Measurements from ENCODE around the gene TRIOBP.
"Not testable (repeated sequence)": the region's sequence is repeated elsewhere in the genome, so short reads cannot be mapped to it uniquely, and the experiment has no call there.

Gene TRIOBP

DNA sequence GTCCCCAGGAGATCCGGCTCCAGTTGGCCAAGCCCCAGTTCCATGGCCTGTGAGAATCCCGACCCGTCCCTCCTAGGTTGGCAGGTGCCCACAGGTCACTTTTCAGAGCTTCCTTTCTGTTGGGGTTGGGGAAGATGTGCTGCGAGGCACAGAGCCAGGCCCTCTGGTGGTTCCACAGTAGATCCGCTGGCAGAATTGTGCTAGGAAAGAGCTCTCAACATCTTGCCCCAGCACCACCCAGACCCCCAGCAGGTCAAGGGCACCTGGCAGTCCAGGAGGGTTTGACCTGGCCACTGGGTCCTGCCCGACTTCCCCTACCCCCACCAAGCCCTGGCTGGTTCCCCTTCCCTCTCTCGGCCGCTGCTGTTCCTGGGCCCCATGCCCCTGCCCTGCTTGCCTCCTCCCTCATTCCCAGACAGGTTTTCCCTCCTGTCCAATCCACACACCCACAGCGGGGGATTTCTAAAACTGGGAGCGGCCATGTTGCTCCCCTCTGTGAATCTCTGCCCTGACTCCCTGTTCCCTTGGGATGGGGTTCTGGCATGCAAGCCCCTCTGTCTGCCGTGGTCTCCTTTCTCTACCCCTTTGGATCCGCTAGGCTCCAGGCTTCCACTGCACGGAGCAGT is 84.7 kb downstream of the TRIOBP start:
- TF ChIP-seq POLR2AphosphoS5 (IDR thresholded peaks at IDR 0.05; ENCODE audit: low read depth, low read length) = no peak
- no peak for TF ChIP-seq POU2F2 (IDR thresholded peaks at IDR 0.05; ENCODE audit: low read depth, low read length)
- TF ChIP-seq PAX5 (IDR thresholded peaks at IDR 0.05; ENCODE audit: insufficient read depth, low read length, severe bottlenecking) = no peak
- FAIRE-seq = no peak
- DNase-seq (ENCODE audit: insufficient read length, low spot score) = no peak

- no peak for TF ChIP-seq POLR2AphosphoS5 (IDR thresholded peaks at IDR 0.05; ENCODE audit: low read depth, low read length)
- TF ChIP-seq TAF1 (IDR thresholded peaks at IDR 0.05; ENCODE audit: low read depth, low read length) = no peak
- no peak for TF ChIP-seq PAX5 (IDR thresholded peaks at IDR 0.05; ENCODE audit: insufficient read depth, low read length, severe bottlenecking)
- TF ChIP-seq SPI1 (IDR thresholded peaks at IDR 0.05; ENCODE audit: low read depth, low read length) = no peak
- TF ChIP-seq POLR2A (IDR thresholded peaks at IDR 0.05; ENCODE audit: low read depth, low read length) = no peak
- TF ChIP-seq POU2F2 (IDR thresholded peaks at IDR 0.05; ENCODE audit: low read depth, low read length) = no peak
- DNase-seq (ENCODE audit: insufficient read length, low spot score) (no peak), FAIRE-seq (no peak)
Observed at GRCh38 chr22:37782340-37783168, 85.7 kb downstream of the TRIOBP start.

DNA sequence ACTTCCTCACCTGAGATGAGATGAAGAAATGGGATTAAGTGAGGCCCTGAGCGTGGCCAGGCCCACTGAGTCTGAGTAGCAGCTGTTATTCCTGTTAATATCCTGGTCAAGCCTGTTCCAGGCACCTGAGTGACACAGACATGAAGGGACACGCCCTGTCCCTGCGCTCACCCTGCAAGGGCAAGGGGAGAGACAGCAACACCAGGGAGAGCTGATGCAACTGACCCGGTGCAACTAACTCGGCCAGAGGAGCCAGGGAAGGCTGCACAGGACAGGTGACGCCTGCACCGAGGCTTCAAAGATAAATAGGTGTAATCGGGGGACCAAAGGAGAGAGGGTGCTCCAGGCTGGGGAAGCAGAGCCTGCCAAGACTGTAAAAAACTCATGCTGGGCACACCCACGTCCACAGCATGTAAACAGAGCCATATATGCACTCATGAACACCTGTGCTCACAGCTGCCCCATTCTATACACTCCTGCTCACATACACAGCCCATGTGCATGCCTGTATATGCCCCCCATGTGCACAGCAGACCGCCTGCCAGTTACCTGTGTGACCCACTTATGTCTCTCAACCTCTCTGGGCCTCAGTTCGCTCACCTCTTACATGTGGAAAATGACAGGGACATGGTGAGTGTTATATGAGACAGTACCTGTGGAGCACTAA is 88.1 kb downstream of the TRIOBP start:
- TF ChIP-seq SPI1 (IDR thresholded peaks at IDR 0.05; ENCODE audit: low read depth, low read length) (no peak), PAX5 (IDR thresholded peaks at IDR 0.05; ENCODE audit: insufficient read depth, low read length, severe bottlenecking) (no peak), POU2F2 (IDR thresholded peaks at IDR 0.05; ENCODE audit: low read depth, low read length) (no peak), TAF1 (IDR thresholded peaks at IDR 0.05; ENCODE audit: low read depth, low read length) (no peak), POLR2A (IDR thresholded peaks at IDR 0.05; ENCODE audit: low read depth, low read length) (no peak), POLR2AphosphoS5 (IDR thresholded peaks at IDR 0.05; ENCODE audit: low read depth, low read length) (no peak)
- no peak for FAIRE-seq
- no peak for DNase-seq (ENCODE audit: insufficient read length, low spot score)

DNA sequence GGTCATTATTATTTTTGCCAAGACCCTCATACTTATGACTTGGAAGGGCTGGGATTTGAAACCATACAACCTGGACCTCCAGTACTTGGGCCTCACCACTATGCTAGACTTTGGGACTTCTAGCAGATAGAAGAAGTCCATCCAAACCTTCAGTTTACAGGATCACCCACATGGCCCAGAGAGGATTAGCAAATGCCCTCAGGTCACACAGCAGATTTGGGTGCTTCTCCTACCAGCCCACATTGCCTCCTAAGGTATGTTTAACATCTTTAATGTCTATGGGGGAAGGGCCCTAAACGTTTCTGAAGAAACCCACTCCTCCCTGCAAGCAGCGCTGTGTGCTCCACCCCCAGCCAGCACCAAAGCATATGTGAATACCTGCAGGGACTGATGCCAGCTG is 93.4 kb downstream of the TRIOBP start:
- no peak for FAIRE-seq
- TF ChIP-seq TAF1 (IDR thresholded peaks at IDR 0.05; ENCODE audit: low read depth, low read length) (no peak), POLR2AphosphoS5 (IDR thresholded peaks at IDR 0.05; ENCODE audit: low read depth, low read length) (no peak), POLR2A (IDR thresholded peaks at IDR 0.05; ENCODE audit: low read depth, low read length) (no peak), SPI1 (IDR thresholded peaks at IDR 0.05; ENCODE audit: low read depth, low read length) (no peak), POU2F2 (IDR thresholded peaks at IDR 0.05; ENCODE audit: low read depth, low read length) (no peak), PAX5 (IDR thresholded peaks at IDR 0.05; ENCODE audit: insufficient read depth, low read length, severe bottlenecking) (no peak)

GRCh38 chr22:37792494-37792893 is 95.6 kb downstream of the TRIOBP start:
- DNase-seq (ENCODE audit: insufficient read length, low spot score) (no peak), FAIRE-seq (no peak)
- no peak for TF ChIP-seq SPI1 (IDR thresholded peaks at IDR 0.05; ENCODE audit: low read depth, low read length)
- no peak for TF ChIP-seq PAX5 (IDR thresholded peaks at IDR 0.05; ENCODE audit: insufficient read depth, low read length, severe bottlenecking)
- no peak for TF ChIP-seq TAF1 (IDR thresholded peaks at IDR 0.05; ENCODE audit: low read depth, low read length)
- TF ChIP-seq POU2F2 (IDR thresholded peaks at IDR 0.05; ENCODE audit: low read depth, low read length) = no peak
- no peak for TF ChIP-seq POLR2AphosphoS5 (IDR thresholded peaks at IDR 0.05; ENCODE audit: low read depth, low read length)
- no peak for TF ChIP-seq POLR2A (IDR thresholded peaks at IDR 0.05; ENCODE audit: low read depth, low read length)

More for the DNA sequence above, 93.4 kb downstream of the TRIOBP start:
- no peak for DNase-seq (ENCODE audit: insufficient read length, low spot score)

DNA sequence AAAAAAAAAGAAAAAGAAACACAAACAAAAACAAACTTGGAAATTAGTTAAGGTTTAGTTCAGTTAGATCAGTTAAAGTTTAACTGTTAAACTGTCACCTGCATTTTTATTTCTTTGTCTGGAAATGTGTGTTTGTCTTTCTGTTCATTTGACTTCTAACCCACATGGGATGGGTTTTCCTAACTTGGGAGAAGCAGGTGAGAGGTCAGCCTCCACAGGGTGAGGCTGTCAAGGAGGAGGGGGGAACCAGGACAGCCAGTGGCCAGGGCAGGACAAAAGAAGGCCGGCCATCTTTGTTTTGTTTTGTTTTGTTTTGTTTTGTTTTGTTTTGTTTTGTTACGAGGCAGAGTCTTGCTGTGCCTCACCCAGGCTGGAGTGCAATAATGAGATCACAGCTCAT is 97.5 kb downstream of the TRIOBP start:
- no peak for FAIRE-seq
- TF ChIP-seq TAF1 (IDR thresholded peaks at IDR 0.05; ENCODE audit: low read depth, low read length) = no peak
- no peak for TF ChIP-seq POU2F2 (IDR thresholded peaks at IDR 0.05; ENCODE audit: low read depth, low read length)
- TF ChIP-seq PAX5 (IDR thresholded peaks at IDR 0.05; ENCODE audit: insufficient read depth, low read length, severe bottlenecking) = no peak
- no peak for TF ChIP-seq POLR2AphosphoS5 (IDR thresholded peaks at IDR 0.05; ENCODE audit: low read depth, low read length)
- TF ChIP-seq SPI1 (IDR thresholded peaks at IDR 0.05; ENCODE audit: low read depth, low read length) = no peak
- no peak for TF ChIP-seq POLR2A (IDR thresholded peaks at IDR 0.05; ENCODE audit: low read depth, low read length)
- no peak for DNase-seq (ENCODE audit: insufficient read length, low spot score)

DNA sequence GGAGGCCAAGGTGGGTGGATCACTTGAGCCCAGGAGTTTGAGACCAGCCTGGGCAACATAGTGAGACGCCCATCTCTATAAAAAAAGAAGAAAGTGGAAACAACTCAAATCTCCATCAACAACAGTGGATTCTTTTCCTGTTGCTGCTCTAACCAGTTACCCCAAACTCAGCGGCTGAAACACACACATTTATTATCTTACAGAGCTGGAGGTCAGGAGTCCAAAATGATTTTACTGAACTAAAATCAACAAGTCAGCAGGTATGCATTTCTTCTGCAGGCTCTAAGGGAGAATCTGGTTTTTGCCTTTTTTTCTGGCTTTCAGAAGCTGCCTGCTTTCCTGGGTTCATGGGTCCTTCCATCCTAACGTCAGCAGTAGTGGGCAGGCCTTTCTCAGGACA is 99.2 kb downstream of the TRIOBP start:
- DNase-seq (ENCODE audit: insufficient read length, low spot score) (no peak), FAIRE-seq (no peak)
- TF ChIP-seq POLR2A (IDR thresholded peaks at IDR 0.05; ENCODE audit: low read depth, low read length) (no peak), SPI1 (IDR thresholded peaks at IDR 0.05; ENCODE audit: low read depth, low read length) (no peak), POU2F2 (IDR thresholded peaks at IDR 0.05; ENCODE audit: low read depth, low read length) (no peak), TAF1 (IDR thresholded peaks at IDR 0.05; ENCODE audit: low read depth, low read length) (no peak), POLR2AphosphoS5 (IDR thresholded peaks at IDR 0.05; ENCODE audit: low read depth, low read length) (no peak), PAX5 (IDR thresholded peaks at IDR 0.05; ENCODE audit: insufficient read depth, low read length, severe bottlenecking) (no peak)

DNA sequence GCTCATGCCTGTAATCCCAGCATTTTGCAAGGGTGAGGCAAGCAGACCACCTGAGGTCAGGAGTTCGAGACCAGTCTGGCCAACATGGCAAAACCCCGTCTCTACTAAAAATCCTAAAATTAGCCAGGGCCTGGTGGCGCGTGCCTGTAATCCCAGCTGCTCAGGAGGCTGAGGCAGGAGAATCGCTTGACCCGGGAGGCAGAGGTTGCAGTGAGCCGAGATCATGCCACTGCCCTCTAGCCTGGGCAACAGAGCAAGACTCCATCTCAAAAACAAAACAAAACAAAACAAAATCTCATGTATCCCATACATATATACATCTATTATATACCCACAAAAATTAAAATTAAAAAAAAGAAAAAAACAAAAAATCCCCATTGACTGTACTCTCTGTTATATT is 100.4 kb downstream of the TRIOBP start:
- not testable (repeated sequence) for FAIRE-seq; DNase-seq (ENCODE audit: insufficient read length, low spot score)

GRCh38 chr22:37797874-37798500 is 101.1 kb downstream of the TRIOBP start:
- FAIRE-seq (peak; percentile 63), DNase-seq (ENCODE audit: insufficient read length, low spot score) (no peak)
- TF ChIP-seq POLR2AphosphoS5 (IDR thresholded peaks at IDR 0.05; ENCODE audit: low read depth, low read length) (no peak), POU2F2 (IDR thresholded peaks at IDR 0.05; ENCODE audit: low read depth, low read length) (no peak), POLR2A (IDR thresholded peaks at IDR 0.05; ENCODE audit: low read depth, low read length) (no peak), TAF1 (IDR thresholded peaks at IDR 0.05; ENCODE audit: low read depth, low read length) (no peak), PAX5 (IDR thresholded peaks at IDR 0.05; ENCODE audit: insufficient read depth, low read length, severe bottlenecking) (no peak), SPI1 (IDR thresholded peaks at IDR 0.05; ENCODE audit: low read depth, low read length) (no peak)

DNA sequence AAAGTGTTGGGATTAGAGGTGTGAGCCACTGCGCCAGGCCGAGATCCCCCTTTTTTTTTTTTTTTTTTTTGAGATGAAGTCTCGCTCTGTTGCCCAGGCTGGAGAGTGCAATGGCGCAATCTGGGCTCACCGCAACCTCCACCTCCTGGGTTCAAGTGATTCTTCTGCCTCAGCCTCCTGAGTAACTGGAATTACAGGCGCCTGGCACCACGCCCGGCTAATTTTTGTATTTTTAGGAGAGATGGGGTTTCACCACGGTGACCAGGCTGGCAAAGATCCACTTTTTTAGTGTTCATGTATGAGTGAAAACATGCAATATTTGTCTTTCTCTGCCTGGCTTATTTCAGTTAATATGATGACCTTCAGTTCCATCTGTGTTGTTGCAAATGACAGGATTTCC is 103.1 kb downstream of the TRIOBP start:
- DNase-seq (ENCODE audit: insufficient read length, low spot score); FAIRE-seq: not testable (repeated sequence)
